Activated gamma-delta T cell (primary cell): Measurements from ENCODE around the gene ETV3.

Experiments used
- DNase-seq: peaks from one replicate; lab custom pipeline; 2025; lab: John Stamatoyannopoulos, UW

The ETV3 gene

DNA sequence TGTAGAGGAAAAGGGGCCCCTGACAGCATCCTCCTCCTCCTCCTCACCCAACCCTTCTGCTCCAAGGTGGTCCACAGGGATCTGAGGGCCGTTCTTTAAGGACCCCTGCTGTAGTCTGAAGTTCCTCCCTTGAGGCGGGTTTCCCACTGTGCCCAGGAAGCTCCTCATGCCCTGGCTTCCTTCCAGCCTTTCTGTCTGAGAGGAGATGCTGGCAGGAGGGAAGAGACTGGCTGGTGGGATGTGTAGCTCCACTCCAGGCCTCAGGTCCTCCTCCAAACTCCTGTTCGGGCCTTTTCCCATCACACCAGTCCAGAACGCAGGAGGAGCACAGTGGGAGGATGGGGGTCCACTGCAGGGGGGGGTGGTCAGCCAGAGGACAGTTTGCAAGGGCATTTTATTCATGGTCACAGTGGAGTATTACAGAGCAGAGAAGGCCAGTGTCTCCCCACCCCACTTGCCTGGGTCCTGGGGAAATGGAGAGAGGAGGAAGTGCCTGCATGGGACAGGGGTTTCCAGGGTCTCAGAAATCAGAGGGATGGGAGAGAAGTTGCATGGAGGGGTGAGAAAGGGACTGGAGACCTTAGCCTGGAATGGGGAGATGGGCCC lies 46.4 kb downstream of the ETV3 start:
- DNase-seq = no peak

DNA sequence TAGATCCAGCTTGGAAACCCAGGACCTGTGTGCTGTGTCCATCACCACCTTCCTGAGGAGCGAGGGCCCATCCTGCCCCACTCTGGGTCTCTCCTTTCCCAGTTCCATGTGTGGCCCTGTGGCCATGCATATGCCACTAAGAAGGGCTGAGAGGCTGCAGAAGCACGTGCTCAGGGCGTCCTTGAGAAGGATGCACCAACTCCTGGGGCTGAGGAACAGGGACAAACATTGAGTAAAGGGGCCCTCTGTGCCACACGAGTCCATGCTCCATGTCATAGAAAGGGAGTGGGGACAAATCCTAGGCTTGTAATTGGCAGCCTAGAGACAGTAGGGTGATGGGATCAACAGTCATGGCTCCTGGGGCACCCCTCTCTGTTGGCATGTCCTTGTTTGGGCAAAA lies 47.0 kb downstream of the ETV3 start:
- DNase-seq = no peak

- no peak for DNase-seq
Measured at GRCh38 chr1:157090771-157091170, 47.4 kb downstream of the ETV3 start.

GRCh38 chr1:157090196-157090647 lies 48.0 kb downstream of the ETV3 start:
- DNase-seq = peak; percentile 17

DNA sequence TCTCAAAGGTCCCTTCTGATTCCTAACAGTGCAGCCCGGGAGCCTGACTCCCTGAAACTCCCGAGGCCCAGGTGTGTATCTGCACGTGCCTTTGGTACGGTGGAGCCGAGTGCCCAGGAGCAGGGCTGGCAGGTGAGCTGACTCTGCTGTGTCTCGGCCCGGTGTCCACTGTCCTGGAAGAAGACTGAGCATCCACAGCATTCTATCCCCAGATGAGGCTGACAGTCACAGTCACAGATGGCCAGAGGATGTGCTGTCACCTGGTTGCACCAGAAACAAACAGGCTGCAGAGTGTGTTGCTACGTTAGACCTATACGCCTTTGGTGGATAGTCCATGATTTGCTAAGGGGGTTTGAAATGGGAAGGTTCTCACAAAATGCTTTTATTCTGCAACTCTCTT lies 48.4 kb downstream of the ETV3 start:
- DNase-seq = no peak

GRCh38 chr1:157088607-157089006 lies 49.6 kb downstream of the ETV3 start:
- no peak for DNase-seq

- DNase-seq = no peak
Measured at GRCh38 chr1:157087030-157087429, 51.2 kb downstream of the ETV3 start.

- no peak for DNase-seq
Measured at GRCh38 chr1:157086299-157086698, 51.9 kb downstream of the ETV3 start.

GRCh38 chr1:157085421-157085820 lies 52.8 kb downstream of the ETV3 start:
- DNase-seq = no peak

GRCh38 chr1:157084720-157085119 lies 53.5 kb downstream of the ETV3 start:
- no peak for DNase-seq

- no peak for DNase-seq
Measured at GRCh38 chr1:157081707-157082106, 56.5 kb downstream of the ETV3 start.

- DNase-seq = no peak
Measured at GRCh38 chr1:157080714-157081113, 57.5 kb downstream of the ETV3 start.

DNA sequence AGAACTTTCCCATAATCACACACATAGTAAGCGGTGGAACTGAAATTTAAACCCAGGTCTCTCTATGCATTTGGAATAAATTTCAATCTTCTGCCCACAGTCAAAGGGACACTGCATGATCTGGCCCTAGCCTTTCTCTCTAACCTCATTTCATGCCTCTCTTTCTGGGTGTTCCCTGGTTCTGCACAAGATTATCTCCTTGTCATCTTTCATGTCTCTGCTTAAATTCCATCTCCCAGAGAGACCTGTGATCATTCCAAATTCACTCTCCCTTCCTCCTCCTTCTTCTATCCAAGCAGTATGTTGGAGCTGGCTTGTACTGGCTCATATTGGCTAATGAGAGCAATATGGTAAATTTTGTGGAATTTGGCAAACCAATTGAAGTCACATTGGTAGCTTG lies 60.8 kb downstream of the ETV3 start:
- DNase-seq = no peak

DNA sequence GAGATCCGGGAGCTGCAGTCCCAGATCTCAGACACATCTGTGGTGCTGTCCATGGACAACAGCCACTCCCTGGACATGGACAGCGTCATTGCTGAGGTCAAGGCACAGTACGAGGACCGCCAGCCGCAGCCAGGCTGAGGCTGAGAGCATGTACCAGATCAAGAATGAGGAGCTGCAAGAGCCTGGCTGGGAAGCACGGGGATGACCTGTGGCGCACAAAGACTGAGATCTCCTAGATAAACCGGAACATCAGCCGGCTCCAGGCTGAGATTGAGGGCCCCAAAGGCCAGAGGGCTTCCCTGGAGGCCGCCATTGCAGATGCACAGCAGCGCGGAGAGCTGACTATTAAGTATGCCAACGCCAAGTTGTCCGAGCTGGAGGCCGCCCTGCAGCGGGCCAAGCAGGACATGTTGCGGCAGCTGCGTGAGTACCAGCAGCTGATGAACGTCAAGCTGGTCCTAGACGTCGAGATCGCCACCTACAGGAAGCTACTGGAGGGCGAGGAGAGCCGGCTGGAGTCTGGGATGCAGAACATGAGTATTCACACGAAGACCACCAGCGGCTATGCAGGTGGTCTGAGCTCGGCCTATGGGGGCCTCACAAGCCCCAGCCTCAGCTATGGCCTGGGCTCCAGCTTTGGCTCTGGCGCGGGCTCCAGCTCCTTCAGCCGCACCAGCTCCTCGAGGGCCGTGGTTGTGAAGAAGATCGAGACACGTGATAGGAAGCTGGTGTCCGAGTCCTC lies 64.1 kb downstream of the ETV3 start:
- DNase-seq = no peak
